GM12878 (cell line): ENCODE data around the gene NAGK. TPM values are rescaled to one million over a fixed set of nuclear protein-coding genes. Genes with fewer than 3 reads are reported as not detected.
A peak's percentile ranks its signal among the peaks of the same experiment; 100 is the strongest.

Experiments used
- ATAC-seq: fragments of 200-7000 bp; cut with Tn5 transposase; 3 replicates; pipeline ENCODE4 v1.9.1; 2020; ENCODE audit warnings: mild to moderate bottlenecking, moderate library complexity
- BruUV-seq: library from RNA; stranded (reverse); fragments of 400-500 nt; replicated peaks from 2 replicates; lab custom pipeline; 2021; lab: Mats Ljungman, UMichigan
- CTCF ChIA-PET: fragments of 300-600 bp; sonication (Branson Sonifier 250); formaldehyde crosslinking; extraction: SDS; loops from one replicate; lab custom pipeline; 2021; ENCODE audit warnings: inconsistent platforms; lab: Yijun Ruan, JAX
- POLR2A ChIA-PET: fragments of 350-600 bp; formaldehyde crosslinking; extraction: SDS; loops from one replicate; lab custom pipeline; 2021; ENCODE audit warnings: inconsistent platforms; lab: Charles Lee
- RAD21 ChIA-PET: fragments of 300-600 bp; sonication (Branson Sonifier 250); formaldehyde crosslinking; loops from one replicate; lab custom pipeline; 2023; ENCODE audit warnings: antibody characterized with exemption; ENCODE audit not compliant: unreplicated experiment; lab: Charles Lee
- SMC1A ChIA-PET: fragments of 300-600 bp; sonication (Branson Sonifier 250); formaldehyde crosslinking; loops from one replicate; lab custom pipeline; 2023; ENCODE audit not compliant: unreplicated experiment, uncharacterized antibody; lab: Charles Lee
- DNase-seq: peaks from one replicate; pipeline ENCODE4 v3.0.0-alpha.2; 2011; ENCODE audit warnings: low read depth, low spot score
- FAIRE-seq: peaks from 3 replicates; lab custom pipeline; 2011; peaks lifted over from hg19 to GRCh38; lab: Jason Lieb, UNC
- H2AFZ ChIP-seq: 2 replicates; pipeline ENCODE4 v1.6.0; 2011; ENCODE audit warnings: low read depth, low read length, control low read depth; ENCODE audit not compliant: control insufficient read depth
- H3K27ac ChIP-seq: 2 replicates; pipeline ENCODE4 v1.5.1; 2011; ENCODE audit warnings: control low read depth; ENCODE audit not compliant: control insufficient read depth, insufficient read depth
- H3K27me3 ChIP-seq, 2 experiments: replicated peaks in 1 of 2; 2 replicates each; pipeline versions ENCODE4 v1.6.0 to v1.6.1; 2011; ENCODE audit warnings: low read length in 1 of 2; ENCODE audit not compliant: control insufficient read depth in 2 of 2, insufficient read depth in 2 of 2
- H3K36me3 ChIP-seq, 2 experiments: 2 replicates each; pipeline ENCODE4 v1.5.1; 2011; ENCODE audit warnings: low read length in 1 of 2; ENCODE audit not compliant: control insufficient read depth in 2 of 2, insufficient read depth in 2 of 2
- H3K4me1 ChIP-seq: 2 replicates; pipeline ENCODE4 v1.6.1; 2011; ENCODE audit warnings: mild to moderate bottlenecking, low read length, moderate library complexity, mixed read lengths; ENCODE audit not compliant: control insufficient read depth, insufficient read depth
- H3K4me2 ChIP-seq: 2 replicates; pipeline ENCODE4 v1.6.0; 2011; ENCODE audit warnings: control low read depth; ENCODE audit not compliant: control insufficient read depth, insufficient read depth
- H3K4me3 ChIP-seq: fragments of 200-600 bp; sonication (generic); 2 replicates; pipeline ENCODE4 v1.5.1; 2016
- H3K79me2 ChIP-seq: 2 replicates; pipeline ENCODE4 v1.6.0; 2011; ENCODE audit warnings: low read length; ENCODE audit not compliant: control insufficient read depth, insufficient read depth
- H3K9ac ChIP-seq: 2 replicates; pipeline ENCODE4 v1.8.0; 2011; ENCODE audit warnings: low read length, control low read depth, mixed read lengths; ENCODE audit not compliant: control insufficient read depth, insufficient read depth
- H3K9me3 ChIP-seq: replicated peaks from 3 replicates; pipeline ENCODE4 v1.5.1; 2011; ENCODE audit warnings: mild to moderate bottlenecking, low read length; ENCODE audit not compliant: control insufficient read depth, insufficient read depth
- H4K20me1 ChIP-seq: 2 replicates; pipeline ENCODE4 v1.6.0; 2011; ENCODE audit not compliant: control insufficient read depth, insufficient read depth
- BACH1 ChIP-seq: fragments of 450-650 bp; IDR thresholded peaks from 2 replicates; pipeline ENCODE4 v1.6.1; 2017; ENCODE audit warnings: mild to moderate bottlenecking, borderline replicate concordance
- IRF3 ChIP-seq: fragments of 450-650 bp; IDR thresholded peaks from 2 replicates; pipeline ENCODE4 v1.6.1; 2014; ENCODE audit warnings: mild to moderate bottlenecking
- IRF4 ChIP-seq: IDR thresholded peaks from 2 replicates; pipeline ENCODE4 v1.6.1; 2011; ENCODE audit warnings: low read depth, low read length
- MXI1 ChIP-seq: fragments of 150-350 bp; IDR thresholded peaks from 2 replicates; pipeline ENCODE4 v1.6.1; 2011; ENCODE audit warnings: low read depth, mild to moderate bottlenecking, inconsistent platforms, low read length, improper control_type of control experiment
- MYC ChIP-seq: IDR thresholded peaks from 2 replicates; pipeline ENCODE4 v1.6.1; 2011; ENCODE audit warnings: mild to moderate bottlenecking, low read length, moderate library complexity, inconsistent platforms; ENCODE audit not compliant: insufficient read depth, insufficient replicate concordance, insufficient read length, severe bottlenecking
- POLR2A ChIP-seq: IDR thresholded peaks from 2 replicates; pipeline ENCODE4 v1.6.1; 2011; ENCODE audit warnings: low read depth, mild to moderate bottlenecking, low read length
- POLR2AphosphoS2 ChIP-seq: IDR thresholded peaks from 2 replicates; pipeline ENCODE4 v1.6.1; 2011; ENCODE audit warnings: low read depth, mild to moderate bottlenecking, low read length, improper control_type of control experiment, moderate library complexity
- POLR2AphosphoS5 ChIP-seq: IDR thresholded peaks from 2 replicates; pipeline ENCODE4 v1.6.1; 2011; ENCODE audit warnings: mild to moderate bottlenecking, low read length, inconsistent platforms
- SMAD5 ChIP-seq: IDR thresholded peaks from 2 replicates; pipeline ENCODE4 v1.6.1; 2016; ENCODE audit warnings: antibody characterized with exemption, low read depth
- SMARCA5 ChIP-seq: fragments of 450-650 bp; IDR thresholded peaks from 2 replicates; pipeline ENCODE4 v1.6.1; 2017; ENCODE audit warnings: mild to moderate bottlenecking
- TAF1 ChIP-seq: IDR thresholded peaks from 2 replicates; pipeline ENCODE4 v1.6.1; 2011; ENCODE audit warnings: mild to moderate bottlenecking, low read depth, low read length, borderline replicate concordance
- ZBTB11 ChIP-seq: fragments of 450-650 bp; formaldehyde crosslinking; IDR thresholded peaks from 2 replicates; pipeline ENCODE4 v1.5.0; 2022; ENCODE audit warnings: mild to moderate bottlenecking, missing genetic modification characterization
- WGBS: methylation state at CpG from one replicate; pipeline ENCODE4 v1.1.6; 2016; ENCODE audit warnings: low lambda C conversion rate; ENCODE audit not compliant: insufficient replicate concordance, insufficient coverage; ENCODE audit errors: missing lambda C conversion rate; 5-methylcytosine and 5-hydroxymethylcytosine counted together
- in situ Hi-C: fragments of 300-500 bp; cut with MboI; formaldehyde crosslinking; loops from 9 replicates; pipeline ENCODE4 v1.14.3; 2018; ENCODE audit warnings: mixed read lengths
- intact Hi-C: fragments of 100-400 bp; cut with micrococcal nuclease; formaldehyde crosslinking; loops from one replicate; pipeline ENCODE4 v1.14.2; 2022; ENCODE audit not compliant: unreplicated experiment
- polyA plus RNA-seq, 11 experiments: library from polyadenylated mRNA; depleted of rRNA in 4 of 11; unstranded in 6 of 11; stranded (reverse) in 5 of 11; fragments of >200 nt; fragmentation: Nextera tagmentation in 4 of 11; fragmentation: Illumina TruSeq in 1 of 11; extraction: Ambion mirVana in 4 of 11; extraction: Trizol in 1 of 11; gene quantifications; 1 replicate in 1 of 11; 2 replicates in 10 of 11; pipeline versions ENCODE4 v1.2.1 to v1.2.3, GENCODE V29; 2011 to 2016; ENCODE audit warnings: inconsistent platforms in 2 of 11, missing spikeins in 2 of 11, low read depth in 1 of 11
- total RNA-seq, 4 experiments: library from RNA; depleted of rRNA in 3 of 4; stranded (reverse); fragments of >200 nt in 3 of 4; fragmentation: Illumina TruSeq in 1 of 4; extraction: Trizol in 1 of 4; gene quantifications; 2 replicates each; pipeline versions ENCODE4 v1.2.1 to v1.2.3, GENCODE V29; 2013 to 2021
- TF ChIP-seq, protein P1 (sequence below): IDR thresholded peaks from 2 replicates; pipeline ENCODE4 v1.6.1; 2012; ENCODE audit warnings: low read length, inconsistent platforms
- TF ChIP-seq, protein P2 (sequence below): fragments of 450-650 bp; IDR thresholded peaks from 2 replicates; pipeline ENCODE4 v1.6.1; 2016; ENCODE audit warnings: mild to moderate bottlenecking

The NAGK gene
- total and polyA plus RNA-seq, 10 of the 15 experiments (the other 5 are each of a cell fraction or from before 2014, with no cell fraction given): 67.7 to 137 (median 115) TPM

GRCh38 chr2:71070294-71071093, 2.0 kb downstream of the NAGK start:
- peak overlapping the region; percentile 95 for H3K27ac ChIP-seq
- no peak for DNase-seq
- H2AFZ ChIP-seq: no peak overlapping the region
- H3K4me1 ChIP-seq: peaks cover 41% of the 10 kb centered on the region
- CTCF ChIA-PET: interaction anchor here (0.6 to 5.5 kb wide), 25 partner anchors 10 to 1685 kb away, joined by 3 to 101 read pairs (median 5); partner anchors contain the start of genes MCEE, MPHOSPH10 and ZNF638
- in situ Hi-C loops (no loop called here), intact Hi-C loops (loop anchor here (1.0 kb wide), 1 partner anchor 21 kb away; no protein-coding TSS in a partner anchor)
- H3K27me3 ChIP-seq: no peaks in the 10 kb centered on the region
- H3K79me2 ChIP-seq: peaks cover 70% of the 10 kb centered on the region
- H3K4me2 ChIP-seq: peak overlapping the region; percentile 99
- peaks cover 9 to 20% of the 10 kb centered on the region in 2 experiments for H3K36me3 ChIP-seq
- 30% methylated on average over 10 of the region's 10 CpGs for WGBS
- BruUV-seq: no TSS peak
- H4K20me1 ChIP-seq: no peaks in the 10 kb centered on the region
- RAD21 ChIA-PET: interaction anchor here (0.5 to 5.8 kb wide), 14 partner anchors 11 to 282 kb away, joined by 3 to 77 read pairs (median 4); partner anchors contain the start of genes MCEE, MPHOSPH10 and ZNF638
- H3K4me3 ChIP-seq: peak overlapping the region; percentile 70
- H3K9me3 ChIP-seq: no peaks in the 10 kb centered on the region
- FAIRE-seq: peak; percentile 18
- peak overlapping the region; percentile 69 for H3K9ac ChIP-seq
- POLR2A ChIA-PET: interaction anchor here (0.6 to 8.3 kb wide), 11 partner anchors 11 to 946 kb away, joined by 3 to 62 read pairs (median 6); partner anchors contain the start of genes MCEE, MPHOSPH10 and ZNF638
- SMC1A ChIA-PET: interaction anchor here (0.6 to 7.6 kb wide), 21 partner anchors 10 to 440 kb away, joined by 3 to 93 read pairs (median 7); partner anchors contain the start of genes MCEE and MPHOSPH10
- ATAC-seq: peak; percentile 43
- TF ChIP-seq POLR2AphosphoS2: 0 out of 2 replicates have a peak, but pooled peaks have one; percentile 38
- TF ChIP-seq SMARCA5: peak; percentile 66; the same call in 1 of the 2 replicates
- no peak for TF ChIP-seq MYC
- TF ChIP-seq TAF1: peak; percentile 77
- peak; percentile 10; the same call in 1 of the 2 replicates for TF ChIP-seq BACH1
- TF ChIP-seq POLR2AphosphoS5: peak; percentile 83; the same call in 1 of the 2 replicates
- 0 out of 2 replicates have a peak, but pooled peaks have one; percentile 38 for TF ChIP-seq POLR2A
- no peak for TF ChIP-seq IRF3
- TF ChIP-seq IRF4: no peak
- 0 out of 2 replicates have a peak, but pooled peaks have one; percentile 12 for TF ChIP-seq ZBTB11 (CRISPR knock-in tag)
- TF ChIP-seq SMAD5: peak; percentile 70; the same call in 1 of the 2 replicates
- no peak for TF ChIP-seq MXI1
- TF ChIP-seq, protein P1, sequence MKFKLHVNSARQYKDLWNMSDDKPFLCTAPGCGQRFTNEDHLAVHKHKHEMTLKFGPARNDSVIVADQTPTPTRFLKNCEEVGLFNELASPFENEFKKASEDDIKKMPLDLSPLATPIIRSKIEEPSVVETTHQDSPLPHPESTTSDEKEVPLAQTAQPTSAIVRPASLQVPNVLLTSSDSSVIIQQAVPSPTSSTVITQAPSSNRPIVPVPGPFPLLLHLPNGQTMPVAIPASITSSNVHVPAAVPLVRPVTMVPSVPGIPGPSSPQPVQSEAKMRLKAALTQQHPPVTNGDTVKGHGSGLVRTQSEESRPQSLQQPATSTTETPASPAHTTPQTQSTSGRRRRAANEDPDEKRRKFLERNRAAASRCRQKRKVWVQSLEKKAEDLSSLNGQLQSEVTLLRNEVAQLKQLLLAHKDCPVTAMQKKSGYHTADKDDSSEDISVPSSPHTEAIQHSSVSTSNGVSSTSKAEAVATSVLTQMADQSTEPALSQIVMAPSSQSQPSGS: no peak
- TF ChIP-seq, protein P2, sequence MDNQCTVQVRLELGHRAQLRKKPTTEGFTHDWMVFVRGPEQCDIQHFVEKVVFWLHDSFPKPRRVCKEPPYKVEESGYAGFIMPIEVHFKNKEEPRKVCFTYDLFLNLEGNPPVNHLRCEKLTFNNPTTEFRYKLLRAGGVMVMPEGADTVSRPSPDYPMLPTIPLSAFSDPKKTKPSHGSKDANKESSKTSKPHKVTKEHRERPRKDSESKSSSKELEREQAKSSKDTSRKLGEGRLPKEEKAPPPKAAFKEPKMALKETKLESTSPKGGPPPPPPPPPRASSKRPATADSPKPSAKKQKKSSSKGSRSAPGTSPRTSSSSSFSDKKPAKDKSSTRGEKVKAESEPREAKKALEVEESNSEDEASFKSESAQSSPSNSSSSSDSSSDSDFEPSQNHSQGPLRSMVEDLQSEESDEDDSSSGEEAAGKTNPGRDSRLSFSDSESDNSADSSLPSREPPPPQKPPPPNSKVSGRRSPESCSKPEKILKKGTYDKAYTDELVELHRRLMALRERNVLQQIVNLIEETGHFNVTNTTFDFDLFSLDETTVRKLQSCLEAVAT: 0 out of 2 replicates have a peak, but pooled peaks have one; percentile 16
